SU-DHL-6 (cell line): ENCODE results near the gene DNAAF5.

Source experiments
- EZH2phosphoT487 ChIP-seq: fragments of 200-600 bp; sonication (generic), shearing (Covaris generic); conservative IDR thresholded peaks from 2 replicates; pipeline ENCODE4 v1.6.1; 2018; ENCODE audit warnings: mild to moderate bottlenecking, antibody characterized with exemption, low read length, moderate library complexity, mixed read lengths
- TF ChIP-seq, protein P1 (sequence below): fragments of 200-600 bp; sonication (generic); IDR thresholded peaks from one replicate; pipeline ENCODE4 v1.5.1; 2017; ENCODE audit warnings: antibody characterized with exemption, mild to moderate bottlenecking, low read length, moderate library complexity; ENCODE audit not compliant: insufficient read depth, poor library complexity, severe bottlenecking

DNA sequence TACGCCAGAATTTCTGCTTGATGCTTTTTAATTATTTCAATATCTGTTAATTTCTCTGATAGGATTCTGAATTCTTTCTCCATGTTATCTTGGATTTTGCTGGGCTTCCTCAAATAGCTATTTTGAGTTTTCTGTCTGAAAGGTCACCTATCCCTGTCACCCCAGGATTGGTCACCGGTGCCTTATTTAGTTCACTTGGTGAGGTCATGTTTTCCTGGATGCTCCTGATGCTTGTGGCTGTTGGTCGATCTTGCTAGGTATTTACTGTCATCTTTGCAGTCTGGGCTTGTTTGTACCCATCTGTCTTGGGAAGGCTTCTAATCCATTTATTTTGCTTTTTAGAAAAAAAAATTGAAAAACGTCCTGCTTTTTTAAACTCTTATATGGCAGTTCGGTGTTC, 11.7 kb downstream of the DNAAF5 start:
- TF ChIP-seq, protein P1, sequence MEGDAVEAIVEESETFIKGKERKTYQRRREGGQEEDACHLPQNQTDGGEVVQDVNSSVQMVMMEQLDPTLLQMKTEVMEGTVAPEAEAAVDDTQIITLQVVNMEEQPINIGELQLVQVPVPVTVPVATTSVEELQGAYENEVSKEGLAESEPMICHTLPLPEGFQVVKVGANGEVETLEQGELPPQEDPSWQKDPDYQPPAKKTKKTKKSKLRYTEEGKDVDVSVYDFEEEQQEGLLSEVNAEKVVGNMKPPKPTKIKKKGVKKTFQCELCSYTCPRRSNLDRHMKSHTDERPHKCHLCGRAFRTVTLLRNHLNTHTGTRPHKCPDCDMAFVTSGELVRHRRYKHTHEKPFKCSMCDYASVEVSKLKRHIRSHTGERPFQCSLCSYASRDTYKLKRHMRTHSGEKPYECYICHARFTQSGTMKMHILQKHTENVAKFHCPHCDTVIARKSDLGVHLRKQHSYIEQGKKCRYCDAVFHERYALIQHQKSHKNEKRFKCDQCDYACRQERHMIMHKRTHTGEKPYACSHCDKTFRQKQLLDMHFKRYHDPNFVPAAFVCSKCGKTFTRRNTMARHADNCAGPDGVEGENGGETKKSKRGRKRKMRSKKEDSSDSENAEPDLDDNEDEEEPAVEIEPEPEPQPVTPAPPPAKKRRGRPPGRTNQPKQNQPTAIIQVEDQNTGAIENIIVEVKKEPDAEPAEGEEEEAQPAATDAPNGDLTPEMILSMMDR, result no peak
- no peak for TF ChIP-seq EZH2phosphoT487
